Ishikawa (cell line): Measurements from ENCODE around the gene KLHDC7B.

Source experiments
- REST ChIP-seq: IDR thresholded peaks from 2 replicates; pipeline ENCODE4 v1.6.1; 2012; ENCODE audit warnings: low read depth, mild to moderate bottlenecking
- TAF1 ChIP-seq: IDR thresholded peaks from 2 replicates; pipeline ENCODE4 v1.6.1; 2012; ENCODE audit warnings: low read depth, mild to moderate bottlenecking

- no peak for TF ChIP-seq TAF1
- no peak for TF ChIP-seq REST
Measured at GRCh38 chr22:50531962-50532674, 13.6 kb upstream of the KLHDC7B start.
